ENCODE results near the gene PGGHG.

The PGGHG gene

DNA sequence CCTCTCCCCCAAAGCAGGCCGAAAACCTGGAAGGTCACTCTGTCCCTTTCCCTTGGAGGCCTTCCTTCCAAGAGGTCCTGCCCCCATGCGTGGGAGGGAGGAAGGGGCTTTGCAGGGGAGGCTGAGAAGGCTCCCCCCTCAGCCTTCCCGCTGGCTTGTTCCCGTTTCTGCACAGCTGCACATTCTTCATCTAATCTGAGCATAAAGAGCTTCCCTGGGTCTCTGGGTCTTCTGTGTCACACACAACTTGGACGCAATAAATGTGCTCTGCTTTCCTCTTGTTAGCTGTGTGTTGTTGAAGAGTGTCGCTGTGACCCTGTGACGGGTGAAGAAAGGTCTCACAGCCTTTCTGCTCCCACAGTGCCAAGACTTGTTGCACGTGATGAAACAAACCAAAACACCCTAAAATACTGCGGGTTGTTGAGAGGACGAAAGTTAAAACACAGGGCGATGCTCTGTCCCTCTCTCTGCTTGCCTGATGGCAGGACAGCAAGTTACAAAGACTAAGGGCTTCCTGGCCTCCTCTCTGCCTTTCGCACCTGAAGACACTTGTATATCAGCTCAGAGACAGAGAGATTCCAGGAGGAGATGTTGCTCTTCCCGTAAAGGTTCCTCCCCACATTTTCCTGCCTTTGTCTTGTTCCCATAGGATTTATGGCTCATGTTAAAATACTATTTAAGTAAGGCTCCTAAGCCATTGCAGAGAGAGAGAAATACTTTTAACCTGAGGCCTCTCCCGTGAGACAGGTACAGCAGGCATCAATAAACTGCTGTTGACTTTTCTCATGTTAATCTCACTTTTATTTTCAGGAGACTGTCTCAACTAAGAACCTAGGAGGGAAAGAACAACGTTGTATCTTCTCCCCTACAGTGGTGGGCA is 47.1 kb downstream of the PGGHG start:
- H3K4me3 ChIP-seq (ENCODE audit: low read depth, low read length): no peak overlapping the region
- no peak overlapping the region for H3K27ac ChIP-seq (ENCODE audit: low read depth, low read length)
- H3K36me3 ChIP-seq (ENCODE audit: insufficient read depth, low read length): no peaks in the 10 kb centered on the region
- no peaks in the 10 kb centered on the region for H3K79me2 ChIP-seq (ENCODE audit: control insufficient read depth, insufficient read depth, low read length, unreplicated experiment)
- H2AFZ ChIP-seq (ENCODE audit: low read length, unreplicated experiment): peak overlapping the region; percentile 91
- peaks cover 6% of the 10 kb centered on the region; the same call in 1 of the 2 replicates for H3K27me3 ChIP-seq (ENCODE audit: insufficient read depth, low read length)
- peaks cover 8% of the 10 kb centered on the region for H3K4me1 ChIP-seq (ENCODE audit: control insufficient read depth, insufficient read depth, low read length, unreplicated experiment)

DNA sequence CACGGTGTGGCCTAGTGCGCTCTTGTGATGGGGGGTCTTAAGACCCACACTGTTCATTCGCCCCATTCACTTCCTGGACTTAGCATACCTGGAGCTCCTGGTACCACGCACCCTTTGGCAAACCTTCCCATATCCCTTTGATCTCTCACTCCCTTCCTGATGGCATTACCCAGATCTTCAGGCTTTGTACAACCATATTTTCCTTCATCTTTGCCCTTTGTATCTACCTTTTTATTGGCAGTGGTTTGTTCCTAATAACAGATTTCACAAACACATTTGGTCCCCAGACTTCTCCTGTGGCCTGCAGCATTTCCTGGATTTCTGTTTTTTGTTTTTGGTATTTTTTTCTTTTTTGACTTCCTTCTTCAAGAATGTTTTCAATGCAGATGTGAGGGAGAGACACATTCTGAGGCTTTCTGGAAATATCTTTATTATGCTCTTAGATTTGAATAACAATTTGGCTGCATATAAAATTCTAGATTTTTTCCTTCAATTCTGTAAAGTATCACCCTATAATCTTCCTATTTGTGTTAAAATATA is 47.8 kb downstream of the PGGHG start:
- Histone ChIP-seq H2AFZ (ENCODE audit: low read length, unreplicated experiment) (no peak overlapping the region), H3K27me3 (ENCODE audit: insufficient read depth, low read length) (peaks cover 6% of the 10 kb centered on the region; the same call in 1 of the 2 replicates), H3K4me3 (ENCODE audit: low read depth, low read length) (no peak overlapping the region), H3K4me1 (ENCODE audit: control insufficient read depth, insufficient read depth, low read length, unreplicated experiment) (peaks cover 8% of the 10 kb centered on the region), H3K36me3 (ENCODE audit: insufficient read depth, low read length) (no peaks in the 10 kb centered on the region), H3K79me2 (ENCODE audit: control insufficient read depth, insufficient read depth, low read length, unreplicated experiment) (no peaks in the 10 kb centered on the region), H3K27ac (ENCODE audit: low read depth, low read length) (no peak overlapping the region)

GRCh38 chr11:337711-338110 is 48.8 kb downstream of the PGGHG start:
- no peaks in the 10 kb centered on the region for H3K36me3 ChIP-seq (ENCODE audit: insufficient read depth, low read length)
- H3K4me1 ChIP-seq (ENCODE audit: control insufficient read depth, insufficient read depth, low read length, unreplicated experiment): peaks cover 8% of the 10 kb centered on the region
- H3K27ac ChIP-seq (ENCODE audit: low read depth, low read length): no peak overlapping the region
- no peak overlapping the region for H2AFZ ChIP-seq (ENCODE audit: low read length, unreplicated experiment)
- no peaks in the 10 kb centered on the region for H3K79me2 ChIP-seq (ENCODE audit: control insufficient read depth, insufficient read depth, low read length, unreplicated experiment)
- no peak overlapping the region for H3K4me3 ChIP-seq (ENCODE audit: low read depth, low read length)
- H3K27me3 ChIP-seq (ENCODE audit: insufficient read depth, low read length): peaks cover 6% of the 10 kb centered on the region; the same call in 1 of the 2 replicates

DNA sequence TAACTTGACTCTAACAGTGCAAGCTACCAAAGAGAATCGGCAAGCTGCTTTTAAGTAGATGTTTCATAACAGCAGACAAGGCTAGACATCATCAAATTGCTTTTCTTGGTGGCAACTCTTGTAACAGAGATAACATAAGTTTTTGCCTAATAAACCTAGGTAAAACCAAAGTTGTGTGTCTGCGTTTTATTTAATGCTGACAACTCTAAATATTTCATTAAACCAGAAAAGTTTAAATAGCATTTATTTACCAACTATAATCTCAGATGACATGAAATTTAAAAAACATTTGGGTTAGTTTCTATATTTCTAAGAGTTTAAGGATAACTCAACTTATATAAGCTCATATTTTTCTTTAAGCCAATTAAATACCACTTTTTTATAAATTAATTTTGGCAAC is 51.0 kb downstream of the PGGHG start:
- Histone ChIP-seq H3K27ac (ENCODE audit: low read depth, low read length) (no peak overlapping the region), H3K27me3 (ENCODE audit: insufficient read depth, low read length) (peaks cover 6% of the 10 kb centered on the region; the same call in 1 of the 2 replicates), H3K79me2 (ENCODE audit: control insufficient read depth, insufficient read depth, low read length, unreplicated experiment) (no peaks in the 10 kb centered on the region), H2AFZ (ENCODE audit: low read length, unreplicated experiment) (no peak overlapping the region), H3K4me1 (ENCODE audit: control insufficient read depth, insufficient read depth, low read length, unreplicated experiment) (peaks cover 8% of the 10 kb centered on the region), H3K36me3 (ENCODE audit: insufficient read depth, low read length) (no peaks in the 10 kb centered on the region), H3K4me3 (ENCODE audit: low read depth, low read length) (no peak overlapping the region)

DNA sequence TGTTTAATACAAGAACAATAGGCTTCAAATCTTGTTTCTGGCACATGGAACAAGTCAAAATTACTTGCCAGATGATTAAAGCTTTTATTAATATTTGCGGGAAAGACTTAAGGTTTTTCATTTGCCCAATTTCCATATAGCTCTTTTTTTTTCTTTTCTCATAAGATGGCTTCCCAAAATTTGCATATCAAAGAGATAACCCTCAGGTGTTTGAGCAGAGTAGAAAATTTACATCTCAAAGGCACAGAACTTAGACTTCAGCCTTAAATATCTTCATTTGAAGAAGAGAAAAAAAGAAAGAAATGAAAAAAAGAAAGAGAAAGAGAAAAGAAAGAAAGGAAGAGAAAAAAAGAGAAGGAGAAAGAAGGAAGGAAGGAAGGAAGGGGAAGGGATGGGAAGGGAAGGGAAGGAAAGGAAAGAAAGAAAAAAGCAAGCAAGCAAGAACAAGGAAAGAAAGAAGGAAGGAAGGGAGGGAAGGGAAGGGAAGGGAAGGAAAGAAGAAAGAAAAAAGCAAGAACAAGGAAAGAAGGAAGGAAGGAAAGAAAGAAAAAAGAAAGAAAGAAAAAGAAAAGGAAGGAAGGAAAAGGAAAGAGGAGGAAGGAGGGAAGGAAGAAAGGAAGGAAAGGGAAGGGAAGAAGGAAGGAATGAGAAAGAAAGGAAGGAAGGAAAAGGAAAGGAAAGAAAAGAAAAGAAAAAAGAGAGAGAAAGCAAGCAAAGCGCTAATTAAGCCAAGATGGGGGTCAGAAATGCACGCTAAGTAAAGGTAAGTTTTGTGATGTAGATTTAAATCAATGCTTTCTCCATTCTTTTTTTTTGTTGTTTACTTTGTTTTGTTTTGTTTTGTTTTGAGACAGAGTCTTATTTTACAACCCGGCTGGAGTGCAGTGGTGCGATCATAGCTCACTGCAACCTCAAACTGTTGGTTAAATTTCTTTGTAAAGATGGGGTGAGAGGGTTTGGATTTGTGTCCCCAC is 51.9 kb downstream of the PGGHG start:
- Histone ChIP-seq H3K27me3 (ENCODE audit: insufficient read depth, low read length) (peaks cover 6% of the 10 kb centered on the region; the same call in 1 of the 2 replicates), H2AFZ (ENCODE audit: low read length, unreplicated experiment) (no peak overlapping the region), H3K36me3 (ENCODE audit: insufficient read depth, low read length) (no peaks in the 10 kb centered on the region), H3K27ac (ENCODE audit: low read depth, low read length) (no peak overlapping the region), H3K79me2 (ENCODE audit: control insufficient read depth, insufficient read depth, low read length, unreplicated experiment) (no peaks in the 10 kb centered on the region), H3K4me1 (ENCODE audit: control insufficient read depth, insufficient read depth, low read length, unreplicated experiment) (peaks cover 3% of the 10 kb centered on the region), H3K4me3 (ENCODE audit: low read depth, low read length) (no peak overlapping the region)

GRCh38 chr11:342328-342727 is 53.4 kb downstream of the PGGHG start:
- H2AFZ ChIP-seq (ENCODE audit: low read length, unreplicated experiment): peak overlapping the region; percentile 3
- peaks cover 6% of the 10 kb centered on the region; the same call in 1 of the 2 replicates for H3K27me3 ChIP-seq (ENCODE audit: insufficient read depth, low read length)
- H3K4me3 ChIP-seq (ENCODE audit: low read depth, low read length): no peak overlapping the region
- H3K36me3 ChIP-seq (ENCODE audit: insufficient read depth, low read length): no peaks in the 10 kb centered on the region
- no peak overlapping the region for H3K27ac ChIP-seq (ENCODE audit: low read depth, low read length)
- no peaks in the 10 kb centered on the region for H3K79me2 ChIP-seq (ENCODE audit: control insufficient read depth, insufficient read depth, low read length, unreplicated experiment)
- H3K4me1 ChIP-seq (ENCODE audit: control insufficient read depth, insufficient read depth, low read length, unreplicated experiment): no peaks in the 10 kb centered on the region

DNA sequence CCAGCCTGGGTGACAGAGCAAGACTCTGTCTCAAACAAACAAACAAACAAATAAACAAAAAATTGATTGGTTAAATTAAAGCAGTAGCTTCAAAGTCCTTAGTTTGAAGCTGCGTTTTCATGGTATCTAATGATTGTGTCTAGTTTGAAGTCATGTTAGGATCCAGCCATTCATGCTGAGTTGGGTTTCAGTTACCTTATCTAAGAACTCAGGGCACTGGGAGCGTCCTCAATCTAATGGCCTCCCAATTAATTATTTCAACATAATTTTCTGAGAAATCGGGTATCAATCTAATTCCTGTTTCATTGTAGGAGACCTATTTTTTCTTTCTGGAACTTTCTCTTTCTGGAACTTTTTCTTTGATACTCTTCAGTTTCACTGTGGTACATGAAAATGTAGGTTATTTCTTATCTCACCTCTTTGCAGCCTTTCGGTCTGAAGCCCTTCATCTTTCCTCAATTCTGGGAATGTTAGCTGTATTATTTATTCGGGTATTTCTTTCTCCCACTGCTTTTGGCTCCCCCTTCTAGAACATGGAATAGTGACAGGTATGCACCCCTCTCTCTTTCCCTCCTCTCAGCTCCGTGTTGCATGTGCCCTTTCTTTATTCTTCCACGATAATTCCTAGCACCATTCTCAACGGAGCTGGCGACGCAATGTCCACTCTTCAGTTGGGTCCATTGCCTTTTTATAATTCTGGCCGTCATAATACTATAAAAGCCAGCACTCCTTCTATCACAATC is 56.1 kb downstream of the PGGHG start:
- H3K36me3 ChIP-seq (ENCODE audit: insufficient read depth, low read length): no peaks in the 10 kb centered on the region
- no peak overlapping the region for H3K27ac ChIP-seq (ENCODE audit: low read depth, low read length)
- H2AFZ ChIP-seq (ENCODE audit: low read length, unreplicated experiment): no peak overlapping the region
- no peaks in the 10 kb centered on the region for H3K4me1 ChIP-seq (ENCODE audit: control insufficient read depth, insufficient read depth, low read length, unreplicated experiment)
- H3K79me2 ChIP-seq (ENCODE audit: control insufficient read depth, insufficient read depth, low read length, unreplicated experiment): no peaks in the 10 kb centered on the region
- peaks cover 6% of the 10 kb centered on the region; the same call in 1 of the 2 replicates for H3K27me3 ChIP-seq (ENCODE audit: insufficient read depth, low read length)
- H3K4me3 ChIP-seq (ENCODE audit: low read depth, low read length): no peak overlapping the region
